PFSK-1 (cell line): ENCODE results near the gene SH3GL1.

ENCODE experiments used
- POLR2AphosphoS5 ChIP-seq: IDR thresholded peaks from 2 replicates; pipeline ENCODE4 v1.6.1; 2012; ENCODE audit warnings: low read depth, mild to moderate bottlenecking, control low read depth, low read length, moderate library complexity
- REST ChIP-seq, 2 experiments: IDR thresholded peaks; 2 replicates each; pipeline versions ENCODE4 v1.6.1 to v1.8.0; 2011 to 2012; ENCODE audit warnings: low read depth in 2 of 2, low read length in 2 of 2, control low read depth in 1 of 2, inconsistent platforms in 1 of 2, mild to moderate bottlenecking in 1 of 2, moderate library complexity in 1 of 2; ENCODE audit not compliant: insufficient read depth in 1 of 2

GRCh38 chr19:4448147-4448985 is 48.0 kb upstream of the SH3GL1 start:
- TF ChIP-seq POLR2AphosphoS5 (no peak), REST (IDR thresholded peaks at IDR 0.05; ENCODE audit: insufficient read depth in 1 of 2, low read depth in 2 of 2, low read length in 2 of 2) (no peak)
